GM12892 (cell line): Measurements from ENCODE around the gene CNOT10.

Experiments used
- POLR2A ChIP-seq: IDR thresholded peaks from 2 replicates; pipeline ENCODE4 v1.6.1; 2011; ENCODE audit warnings: low read depth, low read length, control low read depth
- POLR2AphosphoS5 ChIP-seq: IDR thresholded peaks from 2 replicates; pipeline ENCODE4 v1.6.1; 2011; ENCODE audit warnings: low read depth, low read length, control low read depth
- TAF1 ChIP-seq: IDR thresholded peaks from 2 replicates; pipeline ENCODE4 v1.6.1; 2011; ENCODE audit warnings: low read depth, mild to moderate bottlenecking, control low read depth, low read length, borderline replicate concordance

GRCh38 chr3:32814361-32814760 is 129.4 kb downstream of the CNOT10 start:
- TF ChIP-seq POLR2A = no peak
- no peak for TF ChIP-seq POLR2AphosphoS5
- no peak for TF ChIP-seq TAF1
